ENCODE results near the gene PSMD7. TPM values are rescaled to one million over a fixed set of nuclear protein-coding genes. Genes with fewer than 3 reads are reported as not detected.
A peak's percentile ranks its signal among the peaks of the same experiment; 100 is the strongest.

Gene PSMD7
- total and polyA plus RNA-seq, 2 of the 4 experiments (the other 2 are of a cell fraction): 80.8 to 98.3 TPM

DNA sequence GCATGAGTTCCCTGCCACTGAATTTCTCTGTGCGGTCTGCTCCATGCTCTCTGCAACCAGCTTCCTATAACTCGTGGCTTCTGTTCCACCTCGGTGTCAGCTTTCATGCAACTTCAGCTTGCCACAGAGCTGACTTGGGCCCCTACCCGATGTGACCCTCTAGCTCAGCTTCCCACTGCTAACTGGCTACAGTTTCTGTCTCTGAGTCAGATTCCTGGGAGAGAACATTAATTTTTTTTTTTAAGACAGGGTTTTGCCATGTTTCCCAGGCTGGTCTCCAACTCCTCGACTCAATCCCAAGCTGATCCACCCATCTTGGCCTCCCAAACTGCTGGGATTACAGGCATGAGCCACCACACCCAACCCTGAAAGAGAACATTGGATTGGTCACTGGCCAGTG, 35.5 kb upstream of the PSMD7 start:
- CTCF ChIA-PET: interaction anchor here (0.7 kb wide), 2 partner anchors 43 to 1754 kb away, joined by 3 to 5 read pairs; no protein-coding TSS in a partner anchor
- dilution Hi-C loops (cut with HindIII; ENCODE audit: low sequenced_read_pairs, unreplicated experiment) (no loop called here), in situ Hi-C loops (cut with MboI; ENCODE audit: low sequenced_read_pairs) (no loop called here), intact Hi-C loops (cut with micrococcal nuclease) (no loop called here)
- ATAC-seq (ENCODE audit: low read depth) (no peak), DNase-seq (no peak)
- WGBS, 2 experiments (ENCODE audit: extremely low coverage in 2 of 2, insufficient read length in 1 of 2): 17% methylated on average over 2 of the region's 5 CpGs; no CpG with 5 or more reads in 1 of the 2 experiments
- Histone ChIP-seq H3K4me3 (ENCODE audit: insufficient read depth, low read depth, low read length) (no peak overlapping the region), H3K79me1 (ENCODE audit: low read depth in 1 of 2, low read length in 2 of 2) (no peaks in the 10 kb centered on the region), H4K91ac (ENCODE audit: insufficient read depth, low read depth, low read length) (no peak overlapping the region), H4K20me1 (ENCODE audit: insufficient read depth, low read length) (no peaks in the 10 kb centered on the region), H4K8ac (ENCODE audit: low read depth in 2 of 2, low read length in 2 of 2) (no peak overlapping the region), H2AK5ac (ENCODE audit: low read depth, low read length) (no peak overlapping the region), H2AFZ (replicated peaks; ENCODE audit: low read length, poor library complexity) (peak overlapping the region; percentile 11), H2BK20ac (ENCODE audit: low read depth, low read length) (no peak overlapping the region), H2AK9ac (replicated peaks; ENCODE audit: low read depth, low read length, poor library complexity) (no peak overlapping the region), H3K14ac (replicated peaks; ENCODE audit: low read depth, low read length) (no peak overlapping the region), H2BK120ac (ENCODE audit: low read depth, low read length) (no peak overlapping the region), H2BK15ac (ENCODE audit: low read depth, low read length) (no peak overlapping the region), H3K9ac (ENCODE audit: low read depth, low read length) (no peak overlapping the region), H3K9me1 (ENCODE audit: insufficient read depth, low read length) (no peaks in the 10 kb centered on the region), H3K4ac (ENCODE audit: low read depth, low read length) (no peak overlapping the region), H3K9me3 (ENCODE audit: control insufficient read depth, insufficient read depth, low read length) (no peaks in the 10 kb centered on the region), H3K4me1 (ENCODE audit: control insufficient read depth, insufficient read depth, low read length) (no peaks in the 10 kb centered on the region), H3K23ac (ENCODE audit: low read depth, low read length) (no peak overlapping the region), H3K18ac (ENCODE audit: low read depth, low read length) (no peak overlapping the region), H3K36me3 (ENCODE audit: control insufficient read depth, insufficient read depth, low read length) (no peaks in the 10 kb centered on the region), H3K27ac (ENCODE audit: insufficient read depth, low read length) (no peak overlapping the region), H4K5ac (ENCODE audit: low read depth, low read length) (no peak overlapping the region), H3K27me3 (ENCODE audit: control insufficient read depth, insufficient read depth, low read length) (no peaks in the 10 kb centered on the region), H3K4me2 (ENCODE audit: low read depth, low read length) (no peak overlapping the region), H2BK5ac (ENCODE audit: low read depth, low read length, poor library complexity, severe bottlenecking) (no peak overlapping the region), H3K56ac (ENCODE audit: extremely low read depth, insufficient read depth, low read length) (no peak overlapping the region)
- TF ChIP-seq CEBPB (IDR thresholded peaks at IDR 0.05; ENCODE audit: low read depth, low read length) (no peak), BHLHE40 (IDR thresholded peaks at IDR 0.05; ENCODE audit: low read depth, low read length) (no peak), SMC3 (IDR thresholded peaks at IDR 0.05; ENCODE audit: low read depth, low read length) (no peak), RAD21 (IDR thresholded peaks at IDR 0.05; ENCODE audit: low read length) (no peak), CHD1 (IDR thresholded peaks at IDR 0.05; ENCODE audit: low read depth, low read length) (no peak), MXI1 (IDR thresholded peaks at IDR 0.05; ENCODE audit: borderline replicate concordance, low read depth, low read length) (no peak), NFE2L2 (IDR thresholded peaks at IDR 0.05; ENCODE audit: low read depth, low read length) (no peak), RCOR1 (IDR thresholded peaks at IDR 0.05; ENCODE audit: insufficient replicate concordance, low read length) (no peak), RFX5 (IDR thresholded peaks at IDR 0.05; ENCODE audit: low read depth, low read length) (no peak), MAFK (IDR thresholded peaks at IDR 0.05; ENCODE audit: low read depth, low read length) (no peak), POLR2A (IDR thresholded peaks at IDR 0.05; ENCODE audit: low read depth, low read length) (no peak), MAZ (IDR thresholded peaks at IDR 0.05; ENCODE audit: borderline replicate concordance, low read depth, low read length) (no peak), ELK1 (IDR thresholded peaks at IDR 0.05; ENCODE audit: borderline replicate concordance, low read depth, low read length) (no peak), CTCF (conservative IDR thresholded peaks at IDR 0.05; ENCODE audit: low read depth, low read length) (no peak), FOS (IDR thresholded peaks at IDR 0.05; ENCODE audit: low read depth, low read length) (no peak)
- TF ChIP-seq, protein P1, sequence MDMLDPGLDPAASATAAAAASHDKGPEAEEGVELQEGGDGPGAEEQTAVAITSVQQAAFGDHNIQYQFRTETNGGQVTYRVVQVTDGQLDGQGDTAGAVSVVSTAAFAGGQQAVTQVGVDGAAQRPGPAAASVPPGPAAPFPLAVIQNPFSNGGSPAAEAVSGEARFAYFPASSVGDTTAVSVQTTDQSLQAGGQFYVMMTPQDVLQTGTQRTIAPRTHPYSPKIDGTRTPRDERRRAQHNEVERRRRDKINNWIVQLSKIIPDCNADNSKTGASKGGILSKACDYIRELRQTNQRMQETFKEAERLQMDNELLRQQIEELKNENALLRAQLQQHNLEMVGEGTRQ (IDR thresholded peaks at IDR 0.05; ENCODE audit: low read depth, low read length): no peak
- no TSS peak for BruUV-seq (replicated peaks)
- POLR2A ChIA-PET (ENCODE audit: unreplicated experiment): no interaction called here
